Measurements from ENCODE around the gene MYOZ2.
A peak's percentile ranks its signal among the peaks of the same experiment; 100 is the strongest.
"Not testable (repeated sequence)": the region's sequence is repeated elsewhere in the genome, so short reads cannot be mapped to it uniquely, and the experiment has no call there.

The MYOZ2 gene

GRCh38 chr4:119130365-119131065, 5.1 kb upstream of the MYOZ2 start:
- no peak for DNase-seq

GRCh38 chr4:119131164-119131563, 4.5 kb upstream of the MYOZ2 start:
- no peak for DNase-seq

- no peak for DNase-seq
Observed at GRCh38 chr4:119132306-119132705, 3.3 kb upstream of the MYOZ2 start.

- DNase-seq, result no peak
Observed at GRCh38 chr4:119136546-119136945, 914 bp downstream of the MYOZ2 start.

GRCh38 chr4:119138046-119138445, 2.4 kb downstream of the MYOZ2 start:
- DNase-seq, result no peak

- no peak for DNase-seq
Observed at GRCh38 chr4:119139311-119139710, 3.7 kb downstream of the MYOZ2 start.

GRCh38 chr4:119139822-119140252, 4.2 kb downstream of the MYOZ2 start:
- DNase-seq, result peak; percentile 13

GRCh38 chr4:119141283-119141682, 5.7 kb downstream of the MYOZ2 start:
- not testable (repeated sequence) for DNase-seq

GRCh38 chr4:119142833-119143232, 7.2 kb downstream of the MYOZ2 start:
- DNase-seq, result no peak

GRCh38 chr4:119143341-119143740, 7.7 kb downstream of the MYOZ2 start:
- not testable (repeated sequence) for DNase-seq

- DNase-seq, result no peak
Observed at GRCh38 chr4:119149110-119149509, 13.5 kb downstream of the MYOZ2 start.

GRCh38 chr4:119151161-119151560, 15.5 kb downstream of the MYOZ2 start:
- no peak for DNase-seq

- no peak for DNase-seq
Observed at GRCh38 chr4:119152741-119153140, 17.1 kb downstream of the MYOZ2 start.

GRCh38 chr4:119162174-119162573, 26.5 kb downstream of the MYOZ2 start:
- no peak for DNase-seq

- DNase-seq, result no peak
Observed at GRCh38 chr4:119165767-119166166, 30.1 kb downstream of the MYOZ2 start.

- no peak for DNase-seq
Observed at GRCh38 chr4:119170195-119170594, 34.6 kb downstream of the MYOZ2 start.

GRCh38 chr4:119172223-119172622, 36.6 kb downstream of the MYOZ2 start:
- no peak for DNase-seq

- DNase-seq, result not testable (repeated sequence)
Observed at GRCh38 chr4:119173729-119174361, 38.2 kb downstream of the MYOZ2 start.

- DNase-seq, result no peak
Observed at GRCh38 chr4:119179011-119179410, 43.4 kb downstream of the MYOZ2 start.

GRCh38 chr4:119184128-119184527, 48.5 kb downstream of the MYOZ2 start:
- no peak for DNase-seq

- no peak for DNase-seq
Observed at GRCh38 chr4:119189638-119190037, 54.0 kb downstream of the MYOZ2 start.

GRCh38 chr4:119190354-119190753, 54.7 kb downstream of the MYOZ2 start:
- DNase-seq, result no peak

- DNase-seq, result no peak
Observed at GRCh38 chr4:119191505-119191904, 55.9 kb downstream of the MYOZ2 start.

- DNase-seq, result no peak
Observed at GRCh38 chr4:119197772-119198212, 62.2 kb downstream of the MYOZ2 start.

- DNase-seq, result no peak
Observed at GRCh38 chr4:119204916-119205315, 69.3 kb downstream of the MYOZ2 start.
